ENCODE data around the gene CTLA4. TPM values are rescaled to one million over a fixed set of nuclear protein-coding genes. Genes with fewer than 3 reads are reported as not detected.

Gene CTLA4
- total and polyA plus RNA-seq, 9 of the 15 experiments (the other 6 are each of a cell fraction or from before 2014, with no cell fraction given) = 0.10 to 0.22 (median 0.11) TPM; not detected in 4

GRCh38 chr2:203887677-203888076 is 20.1 kb downstream of the CTLA4 start:
- no peak overlapping the region for H3K4me2 ChIP-seq (ENCODE audit: insufficient read depth, low read length)
- H3K27me3 ChIP-seq (ENCODE audit: control insufficient read depth in 2 of 2, insufficient read depth in 2 of 2, low read length in 2 of 2) = no peaks in the 10 kb centered on the region
- no peaks in the 10 kb centered on the region for H4K20me1 ChIP-seq (replicated peaks; ENCODE audit: control insufficient read depth, insufficient read depth, low read length)
- no TSS peak for BruUV-seq (replicated peaks)
- H3K27ac ChIP-seq (ENCODE audit: extremely low read depth, low read depth, low read length) = no peak overlapping the region
- DNase-seq (ENCODE audit: extremely low read depth in 1 of 4, low spot score in 3 of 4) (no peak), ATAC-seq (no peak), FAIRE-seq (no peak)
- H3K4me3 ChIP-seq = no peak overlapping the region
- CTCF ChIA-PET (ENCODE audit: low intra/inter-chr PET ratio) = no interaction called here
- no peak for TF ChIP-seq ZSCAN32 (CRISPR knock-in tag; IDR thresholded peaks at IDR 0.05)
- no peak overlapping the region for H3K9ac ChIP-seq (ENCODE audit: insufficient read depth in 1 of 2, low read depth in 2 of 2, low read length in 2 of 2)
- in situ Hi-C loops (cut with MboI) = no loop called here
- no peaks in the 10 kb centered on the region for H3K4me1 ChIP-seq (replicated peaks in 1 of 2; ENCODE audit: control insufficient read depth in 2 of 2, insufficient read depth in 2 of 2, low read length in 2 of 2)
- H3K9me1 ChIP-seq (ENCODE audit: control insufficient read depth, insufficient read depth, low read length) = no peaks in the 10 kb centered on the region
- POLR2A ChIA-PET = no interaction called here
- no peaks in the 10 kb centered on the region for H3K9me3 ChIP-seq (replicated peaks; ENCODE audit: control insufficient read depth, insufficient read depth, low read depth, low read length)
- no peaks in the 10 kb centered on the region for H3K79me2 ChIP-seq (ENCODE audit: control insufficient read depth, insufficient read depth, low read length)
- no peaks in the 10 kb centered on the region for H3K36me3 ChIP-seq (ENCODE audit: control insufficient read depth, insufficient read depth, low read length)
- intact Hi-C loops (cut with micrococcal nuclease) = no loop called here
- no peak overlapping the region for H2AFZ ChIP-seq (ENCODE audit: low read depth, low read length)

GRCh38 chr2:203889542-203889941 is 22.0 kb downstream of the CTLA4 start:
- H3K9me1 ChIP-seq (ENCODE audit: control insufficient read depth, insufficient read depth, low read length) = no peaks in the 10 kb centered on the region
- TF ChIP-seq ZNF324 (CRISPR knock-in tag; IDR thresholded peaks at IDR 0.05) (no peak), HDAC3 (IDR thresholded peaks at IDR 0.05; ENCODE audit: borderline replicate concordance, partially characterized antibody) (no peak), FOS (IDR thresholded peaks at IDR 0.05; ENCODE audit: extremely low read depth, insufficient read length) (no peak), NFRKB (IDR thresholded peaks at IDR 0.05; ENCODE audit: low read depth) (no peak), POLR2G (IDR thresholded peaks at IDR 0.05; ENCODE audit: low read depth, low read length) (no peak), ETV1 (tag; conservative IDR thresholded peaks at IDR 0.05; ENCODE audit: low read depth) (no peak), MIER1 (IDR thresholded peaks at IDR 0.05; ENCODE audit: low read depth) (no peak), MYNN (IDR thresholded peaks at IDR 0.05) (no peak), MYNN (CRISPR knock-in tag; IDR thresholded peaks at IDR 0.05) (no peak), FOXK2 (conservative IDR thresholded peaks at IDR 0.05 in 1 of 2, IDR thresholded peaks at IDR 0.05 in 1 of 2; ENCODE audit: low read depth in 2 of 2) (no peak), KDM4B (IDR thresholded peaks at IDR 0.05; ENCODE audit: borderline replicate concordance in 2 of 2, low read depth in 1 of 2) (no peak), ELF2 (CRISPR knock-in tag; IDR thresholded peaks at IDR 0.05) (no peak), STAT5A (IDR thresholded peaks at IDR 0.05; ENCODE audit: borderline replicate concordance, low read length) (no peak), ZFP30 (CRISPR knock-in tag; IDR thresholded peaks at IDR 0.05; ENCODE audit: borderline replicate concordance) (no peak), ERF (CRISPR knock-in tag; IDR thresholded peaks at IDR 0.05) (no peak), PURB (CRISPR knock-in tag; IDR thresholded peaks at IDR 0.05; ENCODE audit: low read depth) (no peak), ZFP1 (CRISPR knock-in tag; IDR thresholded peaks at IDR 0.05) (no peak), CREB3 (tag; conservative IDR thresholded peaks at IDR 0.05; ENCODE audit: low read depth) (no peak)
- in situ Hi-C loops (cut with MboI) (no loop called here), intact Hi-C loops (cut with micrococcal nuclease) (no loop called here)
- no peaks in the 10 kb centered on the region for H3K27me3 ChIP-seq (ENCODE audit: control insufficient read depth in 2 of 2, insufficient read depth in 2 of 2, low read length in 2 of 2)
- H4K20me1 ChIP-seq (replicated peaks; ENCODE audit: control insufficient read depth, insufficient read depth, low read length) = no peaks in the 10 kb centered on the region
- CTCF ChIA-PET (ENCODE audit: low intra/inter-chr PET ratio) = no interaction called here
- no peak overlapping the region for H2AFZ ChIP-seq (ENCODE audit: low read depth, low read length)
- H3K27ac ChIP-seq (ENCODE audit: extremely low read depth, low read depth, low read length) = no peak overlapping the region
- 0% methylated on average over 1 of the region's 1 CpG for WGBS (ENCODE audit: insufficient coverage, low coverage, missing lambda C conversion rate)
- no peaks in the 10 kb centered on the region for H3K79me2 ChIP-seq (ENCODE audit: control insufficient read depth, insufficient read depth, low read length)
- no peaks in the 10 kb centered on the region for H3K4me1 ChIP-seq (replicated peaks in 1 of 2; ENCODE audit: control insufficient read depth in 2 of 2, insufficient read depth in 2 of 2, low read length in 2 of 2)
- no TSS peak for BruUV-seq (replicated peaks)
- DNase-seq (ENCODE audit: extremely low read depth in 1 of 4, low spot score in 3 of 4) (no peak), FAIRE-seq (no peak), ATAC-seq (no peak)
- POLR2A ChIA-PET = no interaction called here
- no peak overlapping the region for H3K4me2 ChIP-seq (ENCODE audit: insufficient read depth, low read length)
- no peaks in the 10 kb centered on the region for H3K36me3 ChIP-seq (ENCODE audit: control insufficient read depth, insufficient read depth, low read length)
- no peaks in the 10 kb centered on the region for H3K9me3 ChIP-seq (replicated peaks; ENCODE audit: control insufficient read depth, insufficient read depth, low read depth, low read length)
- H3K4me3 ChIP-seq = no peak overlapping the region
- no peak overlapping the region for H3K9ac ChIP-seq (ENCODE audit: insufficient read depth in 1 of 2, low read depth in 2 of 2, low read length in 2 of 2)
